ENCODE measurements around the gene TALDO1.

The TALDO1 gene

DNA sequence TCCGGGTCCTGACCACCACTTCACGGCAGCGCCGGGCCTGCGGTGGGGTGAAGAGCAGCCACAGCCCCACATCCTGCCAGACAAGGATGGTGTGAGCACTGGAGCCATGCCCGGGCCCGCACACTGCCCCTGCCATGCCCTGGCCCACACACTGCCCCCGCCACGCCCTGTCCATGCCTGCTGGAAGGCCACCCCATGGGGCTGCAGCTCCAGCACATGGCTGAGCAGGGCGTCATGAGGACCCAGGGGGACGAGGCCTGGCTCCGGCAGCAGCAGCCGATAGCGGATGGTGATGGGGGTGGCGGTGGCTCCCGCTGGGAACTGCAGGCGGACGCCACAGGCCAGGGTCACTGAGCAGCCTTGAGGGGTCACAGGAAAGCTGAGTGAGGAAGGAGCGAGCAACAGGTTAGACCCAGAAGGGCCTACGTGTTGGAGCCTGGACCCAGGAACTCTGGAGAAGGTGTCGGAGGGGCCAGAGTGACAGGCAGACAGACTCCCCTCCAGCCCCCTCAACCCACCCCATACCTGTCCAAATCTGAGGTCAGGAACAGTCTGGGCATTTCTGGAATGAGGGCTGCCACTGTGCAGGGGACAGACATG lies 54.9 kb downstream of the TALDO1 start:
- no peak for DNase-seq

DNA sequence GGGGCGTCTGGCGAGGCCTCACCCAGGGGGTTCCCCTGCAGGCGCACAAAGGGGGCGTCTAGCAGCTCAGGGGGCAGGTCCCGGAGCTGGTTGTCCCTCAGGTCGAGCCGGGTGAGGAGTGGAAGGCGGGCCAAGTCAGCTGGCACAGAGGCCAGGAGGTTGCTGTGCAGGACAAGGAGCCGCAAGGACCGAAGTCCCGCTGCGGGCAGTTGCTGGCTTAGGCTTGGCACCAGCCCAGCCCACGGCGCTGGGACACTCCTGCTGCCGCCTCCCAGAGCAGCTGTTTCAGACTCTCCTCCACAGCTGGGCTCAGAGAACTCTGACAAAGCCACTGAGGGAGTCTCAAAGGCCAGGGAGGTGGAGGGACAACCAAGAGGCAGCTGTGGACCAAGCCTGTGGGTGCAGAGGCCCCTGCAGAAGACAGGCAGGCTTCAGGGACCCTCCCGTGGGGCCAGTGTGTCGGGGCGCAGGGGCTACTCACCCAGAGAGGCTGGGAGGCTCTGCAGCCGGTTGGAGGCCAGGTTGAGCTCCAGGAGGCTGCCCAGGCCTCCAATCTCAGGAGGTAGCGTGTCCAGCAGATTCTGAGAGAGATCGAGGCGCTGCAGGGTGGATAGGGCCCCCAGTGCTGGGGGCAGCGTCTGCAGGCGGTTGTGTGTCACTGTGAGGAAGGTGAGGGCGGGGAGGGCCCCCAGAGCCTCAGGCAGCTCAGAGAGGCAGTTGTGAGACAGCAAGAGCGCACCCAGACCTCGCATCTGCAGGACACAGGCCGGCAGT lies 55.6 kb downstream of the TALDO1 start:
- DNase-seq: no peak

DNA sequence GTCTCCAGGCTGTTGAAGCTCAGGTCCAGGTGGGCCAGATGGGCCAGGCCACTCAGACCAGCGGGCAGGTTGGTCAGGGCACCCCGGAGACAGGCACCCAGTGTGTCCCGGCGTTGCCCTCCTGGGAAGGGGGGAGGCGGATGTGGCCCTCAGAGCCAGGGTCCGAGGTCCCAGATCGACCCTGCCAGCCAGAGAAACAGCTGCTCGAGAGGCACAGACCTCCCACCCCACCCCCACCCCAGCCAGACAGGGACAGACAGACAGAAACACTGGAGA lies 56.1 kb downstream of the TALDO1 start:
- DNase-seq: no peak

DNA sequence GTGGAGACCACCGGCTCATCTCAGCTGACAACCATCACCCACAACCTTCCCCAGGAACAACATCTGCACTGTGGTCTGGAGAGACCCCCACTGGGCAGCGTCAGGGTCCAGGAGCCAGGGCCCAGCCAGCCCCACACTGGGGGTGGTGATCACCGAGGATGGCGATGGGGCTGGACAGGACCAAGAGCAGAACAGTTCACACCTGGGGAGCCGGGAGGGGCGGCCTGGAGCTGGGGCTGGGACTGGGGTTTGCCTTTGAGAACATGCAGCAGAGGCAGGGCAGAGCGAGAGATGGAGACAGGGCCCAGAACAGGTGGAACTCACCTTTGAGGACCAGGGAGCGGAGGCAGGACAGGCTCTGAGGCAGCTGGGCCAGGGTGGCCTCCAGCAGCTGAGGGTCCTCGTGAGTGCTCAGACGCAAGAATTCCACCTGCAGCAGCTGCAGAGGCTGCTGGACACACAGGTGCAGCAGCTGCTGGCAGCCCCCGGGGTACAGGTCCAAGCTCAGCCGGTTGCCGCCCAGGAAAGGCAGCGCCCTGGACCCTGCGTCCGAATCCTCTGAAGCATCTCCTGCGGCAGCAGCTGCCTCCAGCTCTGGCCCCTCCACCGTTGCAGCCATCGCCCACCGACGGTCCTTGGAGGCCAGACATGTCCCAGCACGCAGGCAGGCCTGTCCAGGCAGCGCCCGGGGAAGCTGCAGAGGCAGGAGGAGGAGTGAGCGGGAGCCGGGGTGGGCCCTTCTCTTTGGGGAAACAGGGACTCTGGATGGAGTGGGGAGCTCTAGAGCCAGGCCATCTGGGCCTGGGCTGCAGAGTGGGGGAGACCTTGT lies 56.7 kb downstream of the TALDO1 start:
- DNase-seq: no peak

DNA sequence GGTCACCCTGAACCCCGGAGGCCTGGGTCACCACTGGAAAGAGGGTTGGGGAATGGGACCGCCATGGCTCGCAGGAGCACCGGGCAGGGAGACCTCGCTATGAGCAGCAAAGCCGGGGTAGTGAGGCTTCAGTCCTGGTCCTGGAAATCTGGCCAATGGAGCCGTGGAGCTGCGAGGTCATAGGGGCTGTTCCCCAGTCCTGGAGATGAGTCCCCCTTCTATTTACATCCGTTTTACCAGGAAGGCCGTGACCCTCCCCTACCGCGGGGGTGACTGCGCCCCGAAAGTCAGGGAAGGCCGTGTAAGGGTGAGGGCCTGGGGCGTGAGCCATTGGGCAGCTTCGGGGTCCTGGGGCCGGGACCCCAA lies 57.3 kb downstream of the TALDO1 start:
- DNase-seq: no peak

DNA sequence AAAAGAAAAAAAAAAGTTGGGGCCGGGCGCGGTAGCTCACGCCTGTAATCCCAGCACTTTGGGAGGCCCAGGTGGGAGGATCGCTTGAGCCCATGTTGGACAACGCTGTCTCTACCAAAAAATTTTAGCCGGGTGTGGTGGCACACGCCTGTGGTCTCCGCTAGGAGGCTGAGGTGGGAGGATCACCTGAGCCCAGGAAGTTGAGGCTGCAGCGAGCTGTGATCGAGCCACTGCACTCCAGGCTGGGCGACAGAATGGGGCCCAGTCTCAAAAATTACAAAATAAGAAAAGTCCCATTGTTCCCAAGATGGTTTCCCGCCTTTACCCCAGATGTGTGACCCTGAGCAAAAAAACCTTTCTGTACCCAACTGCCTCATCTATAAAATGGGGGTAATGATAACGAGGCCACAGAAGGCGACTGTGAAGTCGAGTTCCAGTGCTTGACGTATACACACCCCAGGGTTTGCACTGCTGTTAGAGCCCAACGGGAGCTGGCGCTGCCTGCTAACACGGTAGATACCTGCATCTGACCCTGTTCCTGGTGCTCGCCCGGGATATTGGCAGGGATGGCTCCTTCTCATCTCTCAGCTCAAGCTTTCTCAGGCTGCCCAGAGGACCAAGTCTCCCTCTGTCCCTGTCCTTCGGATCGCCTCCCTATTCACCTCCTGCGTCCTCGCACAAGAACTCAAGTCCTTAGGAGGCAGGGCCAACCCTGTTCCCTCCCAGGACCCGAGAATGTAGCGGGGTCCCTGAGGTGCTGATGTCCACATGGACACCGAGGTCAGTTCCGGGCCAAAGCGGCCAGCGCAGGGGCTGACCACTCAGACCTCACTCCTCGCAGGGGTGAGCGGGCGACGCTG lies 61.4 kb downstream of the TALDO1 start:
- DNase-seq: peak; percentile 79

DNA sequence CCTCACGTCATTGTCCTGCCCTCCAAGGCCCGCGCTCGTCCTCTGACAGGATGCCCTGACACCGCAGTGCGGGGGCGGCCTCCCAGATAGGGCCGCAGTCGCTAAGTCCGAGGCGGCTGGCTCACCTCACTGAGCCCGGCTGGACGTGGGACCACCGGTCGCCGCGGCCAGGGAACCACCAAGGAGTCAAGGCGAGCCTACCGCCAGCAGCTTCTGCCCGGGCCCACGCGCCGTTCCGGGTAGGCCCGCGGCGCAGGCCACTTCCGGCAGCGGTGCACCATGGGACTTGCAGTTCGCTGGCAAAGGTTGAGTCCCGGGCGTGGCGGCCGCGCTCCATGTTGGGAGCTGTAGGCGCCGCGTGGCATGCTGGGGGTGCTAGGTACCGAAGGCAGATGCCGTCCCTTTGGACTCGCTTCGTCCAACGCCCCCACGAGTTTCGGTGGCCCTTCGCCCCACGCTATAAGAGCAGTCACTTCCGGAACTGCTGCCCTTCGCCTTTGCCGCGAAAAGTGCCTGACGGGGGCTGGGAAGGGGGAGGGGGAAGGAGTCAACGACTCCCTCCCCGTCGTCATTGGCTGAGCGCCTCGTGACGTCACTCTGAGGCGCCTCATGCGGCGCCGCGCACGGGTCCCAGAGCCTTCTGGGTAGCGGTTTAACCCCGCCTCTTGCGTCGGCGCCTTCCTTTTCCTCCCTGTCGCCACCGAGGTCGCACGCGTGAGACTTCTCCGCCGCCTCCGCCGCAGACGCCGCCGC lies 62.2 kb downstream of the TALDO1 start, which contains the start of gene RPLP2:
TSS of gene RPLP2 (plus strand) at position 681 of the 753 bp plus-strand sequence. CDS start 268 bp downstream, outside the sequence.
- DNase-seq: peak; percentile 99

DNA sequence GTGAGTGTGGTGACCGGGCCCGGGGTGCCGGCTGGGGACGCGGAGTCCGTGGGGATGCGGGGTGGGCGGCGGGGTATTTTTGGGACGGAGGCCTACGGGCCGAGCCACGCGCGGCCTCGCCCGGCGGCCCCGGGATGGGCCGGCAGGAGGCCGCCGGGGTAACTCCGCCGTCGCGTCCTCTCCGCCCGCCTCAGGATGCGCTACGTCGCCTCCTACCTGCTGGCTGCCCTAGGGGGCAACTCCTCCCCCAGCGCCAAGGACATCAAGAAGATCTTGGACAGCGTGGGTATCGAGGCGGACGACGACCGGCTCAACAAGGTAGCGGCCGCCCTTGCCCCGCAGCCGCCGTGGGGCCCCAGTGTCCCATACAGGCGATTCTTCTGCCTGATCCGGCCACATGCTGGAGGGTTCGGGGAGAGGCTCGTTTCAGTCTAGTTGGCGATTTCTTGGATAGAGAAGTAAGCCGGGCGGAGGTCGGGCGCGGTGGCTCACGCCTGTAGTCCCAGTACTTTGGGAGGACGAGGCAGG lies 62.8 kb downstream of the TALDO1 start:
- DNase-seq: no peak

DNA sequence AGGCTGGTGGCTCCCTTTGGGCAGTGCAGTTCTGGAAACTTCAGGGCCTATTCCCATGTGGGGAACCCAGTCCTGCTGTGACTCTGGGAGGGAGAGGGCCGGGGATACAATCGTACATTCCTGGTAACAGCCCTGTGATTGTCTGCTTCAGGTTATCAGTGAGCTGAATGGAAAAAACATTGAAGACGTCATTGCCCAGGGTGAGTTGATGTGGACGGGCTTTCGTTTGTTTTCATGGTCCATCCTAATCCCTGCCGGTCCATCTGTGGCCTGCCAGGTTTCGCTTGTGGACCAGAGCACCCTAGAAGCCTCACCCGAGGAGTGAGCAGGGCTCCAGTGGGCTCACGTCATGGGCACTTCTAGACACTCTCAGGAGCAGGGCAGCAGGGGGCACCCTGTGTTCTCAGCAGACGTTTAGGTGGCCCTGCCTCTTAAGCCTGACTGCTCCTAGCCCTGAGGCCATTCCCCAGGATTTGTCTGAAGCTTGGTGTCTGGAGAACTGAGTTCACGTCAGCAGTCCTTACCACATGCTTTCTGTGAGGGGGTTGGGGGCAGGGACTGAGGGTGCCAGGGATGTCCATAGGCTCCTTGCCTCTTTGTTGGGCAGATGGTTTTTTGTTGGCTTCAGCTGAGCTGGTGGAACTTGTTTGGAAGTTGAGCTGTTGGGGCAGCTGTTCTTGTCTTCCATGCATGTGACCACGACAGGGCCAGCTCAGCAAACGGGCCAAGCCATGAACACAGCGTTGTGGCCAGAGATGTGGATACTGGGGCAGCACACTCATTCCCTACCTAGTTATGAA lies 64.4 kb downstream of the TALDO1 start:
- DNase-seq: no peak

DNA sequence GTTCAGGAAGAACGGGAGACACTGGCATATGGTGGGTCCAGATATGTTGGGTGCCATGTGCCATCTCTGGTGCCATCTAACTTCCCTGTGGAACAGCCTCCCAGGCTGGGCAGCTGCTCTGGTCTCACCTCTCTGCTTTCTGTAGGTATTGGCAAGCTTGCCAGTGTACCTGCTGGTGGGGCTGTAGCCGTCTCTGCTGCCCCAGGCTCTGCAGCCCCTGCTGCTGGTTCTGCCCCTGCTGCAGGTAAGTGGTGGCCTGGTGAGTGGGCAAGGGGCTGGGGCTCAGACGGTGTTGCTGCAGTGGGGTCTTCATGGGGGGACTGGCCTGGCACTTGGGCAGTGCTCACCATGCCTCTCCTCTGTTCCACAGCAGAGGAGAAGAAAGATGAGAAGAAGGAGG lies 65.1 kb downstream of the TALDO1 start:
- DNase-seq: no peak

DNA sequence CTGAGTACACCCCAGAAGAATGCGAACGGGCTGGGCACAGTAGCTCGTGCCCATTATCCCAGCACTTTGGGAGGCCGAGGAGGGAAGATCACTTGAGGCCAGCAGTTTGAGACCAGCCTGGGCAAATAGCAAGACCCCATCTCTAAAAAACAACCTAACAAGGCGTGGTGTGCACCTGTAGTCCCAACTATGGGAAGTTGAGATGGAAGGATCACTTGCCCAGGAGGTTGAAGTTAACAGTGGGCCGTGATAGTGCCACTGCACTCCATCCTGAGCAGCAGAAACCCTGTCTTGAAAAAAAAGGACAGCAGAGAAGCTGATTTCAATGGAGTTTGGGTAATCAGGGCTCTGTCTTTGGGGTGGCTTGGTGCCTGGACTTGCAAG lies 65.8 kb downstream of the TALDO1 start:
- no peak for DNase-seq

DNA sequence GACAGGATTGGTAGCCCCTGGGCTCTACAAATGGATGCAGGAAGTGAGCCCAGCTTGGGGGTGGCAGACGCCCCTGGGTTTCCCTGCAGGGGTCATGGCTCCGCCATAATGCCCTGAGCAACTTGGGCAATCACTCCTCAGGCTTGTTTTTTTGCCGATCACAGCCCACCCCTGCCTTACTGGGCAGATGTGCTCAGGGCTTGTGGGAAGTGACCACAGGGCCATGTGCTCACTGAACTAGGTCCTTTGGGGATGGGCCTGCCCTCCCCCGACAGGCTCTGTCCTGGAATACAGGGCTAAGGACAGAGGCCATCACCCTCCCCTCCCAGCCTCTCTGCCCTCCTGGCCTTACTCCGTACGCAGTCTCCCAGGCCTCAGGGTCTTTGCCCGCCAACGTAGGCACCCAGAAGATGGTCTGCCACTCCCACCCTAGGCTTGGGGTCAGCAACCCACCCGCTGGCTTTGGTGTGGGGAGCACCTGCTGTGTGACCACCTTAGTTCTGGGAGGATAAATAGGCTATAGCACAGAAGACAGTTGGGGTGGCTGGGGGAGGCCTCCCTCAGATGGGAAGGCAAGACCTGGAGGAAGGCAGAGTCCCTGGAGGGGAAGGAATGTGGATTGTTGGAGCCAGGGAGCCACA lies 66.3 kb downstream of the TALDO1 start:
- no peak for DNase-seq

All from activated CD4-positive, alpha-beta T cell treated with anti-CD3 and anti-CD28 coated beads, Interleukin-10, Interleukin-2, amounts not matched to agents 100 ng/mL and 50 ng/mL, durations not matched to agents 16 hours and 8 hours (primary cell).